Osteoblast (primary cell): Measurements from ENCODE around the gene TNFRSF19. TPM values are rescaled to one million over a fixed set of nuclear protein-coding genes. Genes with fewer than 3 reads are reported as not detected.

Experiments
- DNase-seq: peaks from one replicate; pipeline ENCODE4 v3.0.0; 2011; ENCODE audit warnings: low spot score, mixed read lengths; ENCODE audit not compliant: insufficient read length; ENCODE audit errors: missing footprints
- H2AFZ ChIP-seq: 2 replicates; pipeline ENCODE4 v1.6.0; 2011; ENCODE audit warnings: mild to moderate bottlenecking, low read length
- H3K27ac ChIP-seq: 2 replicates; pipeline ENCODE4 v1.5.1; 2011; ENCODE audit warnings: mild to moderate bottlenecking, low read depth, low read length, moderate library complexity
- H3K27me3 ChIP-seq: 2 replicates; pipeline ENCODE4 v1.6.0; 2012; ENCODE audit warnings: mild to moderate bottlenecking, control low read depth, inconsistent platforms, low read length, moderate library complexity; ENCODE audit not compliant: insufficient read depth
- H3K36me3 ChIP-seq: 2 replicates; pipeline ENCODE4 v1.5.1; 2011; ENCODE audit warnings: mild to moderate bottlenecking, low read length, control low read depth, moderate library complexity; ENCODE audit not compliant: insufficient read depth
- H3K4me1 ChIP-seq: 2 replicates; pipeline ENCODE4 v1.5.1; 2011; ENCODE audit warnings: mild to moderate bottlenecking, low read length, control low read depth, moderate library complexity; ENCODE audit not compliant: insufficient read depth
- H3K4me2 ChIP-seq: 2 replicates; pipeline ENCODE4 v1.6.0; 2011; ENCODE audit warnings: mild to moderate bottlenecking, low read length; ENCODE audit not compliant: insufficient read depth
- H3K4me3 ChIP-seq: fragments of 200-600 bp; sonication (generic); 3 replicates; pipeline ENCODE4 v1.5.1; 2012; ENCODE audit warnings: mild to moderate bottlenecking, low read length, inconsistent platforms; ENCODE audit not compliant: insufficient read depth
- H3K79me2 ChIP-seq: 2 replicates; pipeline ENCODE4 v1.6.0; 2012; ENCODE audit warnings: mild to moderate bottlenecking, low read length, control low read depth, inconsistent platforms; ENCODE audit not compliant: insufficient read depth
- H3K9me3 ChIP-seq: 2 replicates; pipeline ENCODE4 v1.5.1; 2011; ENCODE audit warnings: low read depth, low read length, control low read depth
- H4K20me1 ChIP-seq: 2 replicates; pipeline ENCODE4 v1.6.0; 2012; ENCODE audit warnings: mild to moderate bottlenecking, low read length, control low read depth; ENCODE audit not compliant: insufficient read depth
- total RNA-seq: library from RNA; depleted of rRNA; stranded (reverse); fragments of >200 nt; gene quantifications from 2 replicates; pipeline ENCODE4 v1.2.3, GENCODE V29; 2012
- TF ChIP-seq, protein P1 (sequence below): IDR thresholded peaks from 2 replicates; pipeline ENCODE4 v1.5.1; 2011; ENCODE audit warnings: mild to moderate bottlenecking, low read depth, low read length, moderate library complexity; ENCODE audit errors: extremely low read depth

TNFRSF19 gene
- total RNA-seq, 1 donor: 73.8 TPM

DNA sequence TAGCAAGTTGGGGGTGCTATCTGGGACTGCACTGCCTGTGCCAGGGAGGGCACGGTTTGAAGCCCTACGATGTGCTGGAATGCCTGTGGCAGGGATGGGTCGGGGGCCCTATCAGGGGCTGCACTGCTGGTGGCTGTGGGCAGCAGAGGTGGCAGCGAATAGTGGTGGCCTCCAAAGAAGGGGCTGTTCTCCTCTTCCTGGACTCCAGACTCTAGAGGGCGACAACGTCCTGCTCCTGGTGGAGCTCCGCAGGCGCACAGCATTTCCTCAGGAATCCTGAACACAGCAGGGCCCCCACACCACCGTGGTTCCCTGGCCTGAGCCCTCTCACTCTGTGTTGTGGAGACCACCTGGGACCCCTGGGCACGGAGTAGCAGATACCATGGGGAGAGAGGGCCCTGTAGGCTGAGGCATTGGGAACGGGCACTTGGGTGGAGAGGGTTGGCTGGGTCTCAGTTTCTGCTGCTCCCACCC lies 145.6 kb downstream of the TNFRSF19 start:
- Histone ChIP-seq H3K9me3 (no peaks in the 10 kb centered on the region), H3K4me3 (no peak overlapping the region), H3K4me2 (no peak overlapping the region), H2AFZ (no peak overlapping the region), H4K20me1 (no peaks in the 10 kb centered on the region), H3K36me3 (no peaks in the 10 kb centered on the region), H3K79me2 (no peaks in the 10 kb centered on the region), H3K27ac (no peak overlapping the region), H3K27me3 (no peaks in the 10 kb centered on the region), H3K4me1 (peaks cover 6% of the 10 kb centered on the region)
- DNase-seq: no peak
- TF ChIP-seq, protein P1, sequence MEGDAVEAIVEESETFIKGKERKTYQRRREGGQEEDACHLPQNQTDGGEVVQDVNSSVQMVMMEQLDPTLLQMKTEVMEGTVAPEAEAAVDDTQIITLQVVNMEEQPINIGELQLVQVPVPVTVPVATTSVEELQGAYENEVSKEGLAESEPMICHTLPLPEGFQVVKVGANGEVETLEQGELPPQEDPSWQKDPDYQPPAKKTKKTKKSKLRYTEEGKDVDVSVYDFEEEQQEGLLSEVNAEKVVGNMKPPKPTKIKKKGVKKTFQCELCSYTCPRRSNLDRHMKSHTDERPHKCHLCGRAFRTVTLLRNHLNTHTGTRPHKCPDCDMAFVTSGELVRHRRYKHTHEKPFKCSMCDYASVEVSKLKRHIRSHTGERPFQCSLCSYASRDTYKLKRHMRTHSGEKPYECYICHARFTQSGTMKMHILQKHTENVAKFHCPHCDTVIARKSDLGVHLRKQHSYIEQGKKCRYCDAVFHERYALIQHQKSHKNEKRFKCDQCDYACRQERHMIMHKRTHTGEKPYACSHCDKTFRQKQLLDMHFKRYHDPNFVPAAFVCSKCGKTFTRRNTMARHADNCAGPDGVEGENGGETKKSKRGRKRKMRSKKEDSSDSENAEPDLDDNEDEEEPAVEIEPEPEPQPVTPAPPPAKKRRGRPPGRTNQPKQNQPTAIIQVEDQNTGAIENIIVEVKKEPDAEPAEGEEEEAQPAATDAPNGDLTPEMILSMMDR: peak; percentile 42

DNA sequence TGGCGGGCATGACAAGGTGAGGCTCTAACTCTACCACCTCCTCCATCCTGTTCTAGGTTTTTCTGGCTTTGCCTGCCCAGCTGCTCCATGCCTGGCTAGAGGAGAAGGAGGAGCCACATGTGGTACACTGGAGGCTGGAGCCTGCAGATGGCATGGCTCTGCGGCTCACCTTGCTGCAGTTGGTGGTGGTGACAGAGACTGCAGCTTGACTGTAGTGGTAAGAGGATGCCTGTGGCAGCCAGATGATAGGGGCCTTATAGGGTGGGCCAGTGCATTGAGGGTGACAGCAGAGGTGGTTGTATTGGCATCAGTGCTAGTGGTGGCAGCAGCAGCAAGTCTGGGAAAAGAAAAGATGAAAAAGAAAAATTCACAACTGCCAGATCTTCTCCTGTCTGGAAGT lies 146.2 kb downstream of the TNFRSF19 start:
- TF ChIP-seq, protein P1: no peak
- Histone ChIP-seq H4K20me1 (no peaks in the 10 kb centered on the region), H3K9me3 (no peaks in the 10 kb centered on the region), H3K36me3 (no peaks in the 10 kb centered on the region), H3K27me3 (no peaks in the 10 kb centered on the region), H3K4me3 (no peak overlapping the region), H3K79me2 (no peaks in the 10 kb centered on the region), H2AFZ (no peak overlapping the region), H3K4me1 (peaks cover 6% of the 10 kb centered on the region), H3K27ac (no peak overlapping the region), H3K4me2 (no peak overlapping the region)
- DNase-seq: peak; percentile 5

DNA sequence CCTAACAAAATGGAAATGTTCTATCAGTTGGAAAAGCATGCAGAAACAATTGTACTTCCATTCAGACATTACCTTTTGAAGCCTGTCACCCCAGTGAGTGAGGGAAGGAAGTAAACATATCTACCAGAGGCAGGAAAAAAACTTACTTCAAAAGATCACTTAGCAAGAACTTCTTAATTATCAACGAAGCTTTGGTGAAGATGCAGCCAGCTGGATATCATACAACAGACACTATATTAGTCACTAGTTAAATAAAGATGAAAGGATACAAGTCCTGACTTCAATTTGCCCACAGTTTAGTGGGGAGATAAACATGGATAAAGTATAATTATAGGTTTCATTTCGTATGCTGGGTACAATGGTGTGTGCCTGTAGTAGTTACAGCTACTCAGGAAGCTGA lies 148.8 kb downstream of the TNFRSF19 start:
- H3K27ac ChIP-seq: no peak overlapping the region
- peak overlapping the region; percentile 26 for H3K4me2 ChIP-seq
- no peaks in the 10 kb centered on the region for H4K20me1 ChIP-seq
- TF ChIP-seq, protein P1: no peak
- H3K27me3 ChIP-seq: no peaks in the 10 kb centered on the region
- H3K9me3 ChIP-seq: no peaks in the 10 kb centered on the region
- H2AFZ ChIP-seq: peak overlapping the region; percentile 14
- DNase-seq: peak; percentile 60
- H3K79me2 ChIP-seq: no peaks in the 10 kb centered on the region
- peaks cover 19% of the 10 kb centered on the region for H3K4me1 ChIP-seq
- H3K36me3 ChIP-seq: no peaks in the 10 kb centered on the region
- no peak overlapping the region for H3K4me3 ChIP-seq

DNA sequence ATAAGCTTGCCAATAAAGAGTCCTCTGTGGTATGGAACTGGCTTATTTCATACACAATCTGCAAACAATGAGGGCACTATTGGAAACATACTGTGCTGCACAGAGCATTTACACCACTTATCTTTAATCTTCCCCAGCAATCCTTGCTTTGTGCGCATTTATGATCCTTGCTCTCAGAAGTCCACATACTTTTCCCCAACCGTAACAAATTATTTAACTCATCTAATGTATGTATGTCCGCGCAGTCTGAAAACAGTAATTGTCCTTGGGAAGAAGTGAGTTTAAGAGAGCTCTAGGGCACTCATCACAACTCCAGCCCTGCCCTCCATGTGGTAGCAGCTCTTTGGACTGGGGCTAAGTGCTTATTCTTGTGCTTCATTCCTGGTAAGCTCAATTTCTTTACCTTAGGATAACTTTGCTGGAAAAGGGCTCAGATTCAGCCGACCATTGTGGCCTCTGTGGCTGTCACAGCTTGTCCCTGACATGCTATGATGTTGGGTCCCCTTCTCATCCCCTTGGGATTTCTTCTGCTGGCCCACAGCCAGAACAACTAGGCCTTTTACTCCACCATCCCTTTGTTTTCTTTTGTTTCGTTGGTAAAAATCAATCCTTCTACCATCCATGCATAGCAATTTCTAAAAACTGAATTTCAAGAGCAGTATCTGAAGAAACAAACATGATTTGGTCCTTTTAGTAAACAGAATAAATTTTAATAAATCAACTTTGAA lies 152.7 kb downstream of the TNFRSF19 start:
- Histone ChIP-seq H3K9me3 (no peaks in the 10 kb centered on the region), H3K27me3 (no peaks in the 10 kb centered on the region), H3K4me3 (no peak overlapping the region), H2AFZ (peak overlapping the region; percentile 7), H3K27ac (peak overlapping the region; percentile 88), H3K36me3 (no peaks in the 10 kb centered on the region), H3K79me2 (no peaks in the 10 kb centered on the region), H3K4me1 (peaks cover 36% of the 10 kb centered on the region), H3K4me2 (peak overlapping the region; percentile 21), H4K20me1 (no peaks in the 10 kb centered on the region)
- DNase-seq: peak; percentile 62
- TF ChIP-seq, protein P1: no peak
